CD4-positive, alpha-beta T cell (primary cell): ENCODE data around the gene NCBP2. TPM values are rescaled to one million over a fixed set of nuclear protein-coding genes. Genes with fewer than 3 reads are reported as not detected.

ENCODE experiments used
- ATAC-seq: fragments of 200-7000 bp; cut with Tn5 transposase; one replicate; pipeline ENCODE4 v1.10.0; 2022; ENCODE audit warnings: mild to moderate bottlenecking; ENCODE audit not compliant: poor library complexity
- CTCF ChIA-PET: fragments of 350-600 bp; sonication (Branson Sonifier 250); formaldehyde crosslinking; loops from one replicate; lab custom pipeline; 2021; ENCODE audit warnings: antibody characterized with exemption, inconsistent platforms; lab: Charles Lee
- POLR2A ChIA-PET: fragments of 350-600 bp; sonication (Branson Sonifier 250); formaldehyde crosslinking; loops from one replicate; lab custom pipeline; 2021; ENCODE audit warnings: antibody characterized with exemption, inconsistent platforms; lab: Charles Lee
- DNase-seq, 14 experiments: peaks; one replicate each; pipeline ENCODE4 v3.0.0-alpha.2; 2013 to 2020; ENCODE audit warnings: mixed read lengths in 2 of 14
- H3K27ac ChIP-seq, 2 donors: one replicate each; pipeline versions ENCODE4 v1.5.1 to v1.7.0; 2013; ENCODE audit warnings: low read length in 2 of 2, low read depth in 1 of 2, mild to moderate bottlenecking in 1 of 2
- H3K27me3 ChIP-seq, 2 experiments: 1 replicate in 1 of 2; 2 replicates in 1 of 2; pipeline versions ENCODE4 v1.6.1 to v1.7.0; 2013; ENCODE audit warnings: low read length in 2 of 2, control low read depth in 1 of 2, mild to moderate bottlenecking in 1 of 2, moderate library complexity in 1 of 2; ENCODE audit not compliant: insufficient read depth in 2 of 2, control insufficient read depth in 1 of 2
- H3K36me3 ChIP-seq: one replicate; pipeline ENCODE4 v1.6.1; 2013; ENCODE audit warnings: low read length, control low read depth; ENCODE audit not compliant: insufficient read depth
- H3K4me1 ChIP-seq: one replicate; pipeline ENCODE4 v1.6.1; 2013; ENCODE audit warnings: low read length, control low read depth; ENCODE audit not compliant: insufficient read depth
- H3K4me3 ChIP-seq: one replicate; pipeline ENCODE4 v1.5.1; 2013; ENCODE audit warnings: mild to moderate bottlenecking, low read length, moderate library complexity
- H3K9me3 ChIP-seq, 2 experiments: 1 replicate in 1 of 2; 2 replicates in 1 of 2; pipeline versions ENCODE4 v1.6.1 to v1.7.0; 2013; ENCODE audit warnings: low read length in 2 of 2, mild to moderate bottlenecking in 2 of 2, control low read depth in 1 of 2, moderate library complexity in 1 of 2; ENCODE audit not compliant: control insufficient read depth in 1 of 2, insufficient read depth in 1 of 2
- H3K27ac Mint-ChIP-seq: one replicate; pipeline ENCODE4 v1.8.0; 2020; ENCODE audit warnings: mixed read lengths
- H3K27me3 Mint-ChIP-seq: one replicate; pipeline ENCODE4 v1.8.0; 2021; ENCODE audit warnings: mixed read lengths
- H3K36me3 Mint-ChIP-seq: one replicate; pipeline ENCODE4 v1.8.0; 2021; ENCODE audit warnings: low read depth, mixed read lengths
- H3K4me1 Mint-ChIP-seq: one replicate; pipeline ENCODE4 v1.8.0; 2021; ENCODE audit warnings: low read depth, mixed read lengths
- H3K4me3 Mint-ChIP-seq: one replicate; pipeline ENCODE4 v1.8.0; 2020; ENCODE audit warnings: mild to moderate bottlenecking, mixed read lengths
- H3K9me3 Mint-ChIP-seq: one replicate; pipeline ENCODE4 v1.8.0; 2020; ENCODE audit warnings: mixed read lengths
- CTCF ChIP-seq: fragments of 200-600 bp; IDR thresholded peaks from one replicate; pipeline ENCODE4 v1.8.0; 2022; ENCODE audit warnings: antibody characterized with exemption, mild to moderate bottlenecking
- intact Hi-C, 2 experiments: fragments of 100-400 bp; cut with DNase I in 1 of 2; cut with micrococcal nuclease in 1 of 2; formaldehyde crosslinking; loops; one replicate each; pipeline versions ENCODE4 v1.15.1 to v1.9.0; 2023 to 2025; cut with DNase I, micrococcal nuclease
- total RNA-seq, 174 experiments: library from RNA in 2 of 174; stranded (reverse) in 2 of 174; gene quantifications; one replicate each; pipeline ENCODE4 v1.2.3 and lab custom pipeline; 2021 to 2026

Gene NCBP2
- total RNA-seq, 2 experiments from 2014 or later = 41.4 to 44.6 TPM

- peaks cover 11% of the 10 kb centered on the region for H3K4me1 Mint-ChIP-seq
- Histone ChIP-seq H3K4me3 (no peak overlapping the region), H3K4me1 (peaks cover 11% of the 10 kb centered on the region), H3K9me3 (no peaks in the 10 kb centered on the region), H3K27me3 (peaks cover 0 to 6% of the 10 kb centered on the region in 2 experiments), H3K27ac (no peak overlapping the region), H3K36me3 (no peaks in the 10 kb centered on the region)
- peak overlapping the region; percentile 51 for H3K27ac Mint-ChIP-seq
- TF ChIP-seq CTCF = no peak
- intact Hi-C loops = loop anchor here (1.0 to 2.0 kb wide), 3 partner anchors 132 to 433 kb away; no protein-coding TSS in a partner anchor
- POLR2A ChIA-PET = no interaction called here
- H3K9me3 Mint-ChIP-seq = no peaks in the 10 kb centered on the region
- peak overlapping the region; percentile 85 for H3K4me3 Mint-ChIP-seq
- peaks cover 24% of the 10 kb centered on the region for H3K27me3 Mint-ChIP-seq
- no peak for ATAC-seq
- no peaks in the 10 kb centered on the region for H3K36me3 Mint-ChIP-seq
- no peak for DNase-seq
- CTCF ChIA-PET = interaction anchor here (1.3 to 1.5 kb wide), 2 partner anchors 29 to 107 kb away, joined by 4 to 5 read pairs; partner anchors contain the start of gene NCBP2
These were observed 28.3 kb upstream of the NCBP2 start for GRCh38 chr3:196970547-196971093.

GRCh38 chr3:196969660-196970546, 27.6 kb upstream of the NCBP2 start:
- Histone ChIP-seq H3K27me3 (peaks cover 0 to 6% of the 10 kb centered on the region in 2 experiments), H3K9me3 (no peaks in the 10 kb centered on the region), H3K36me3 (no peaks in the 10 kb centered on the region), H3K4me3 (peak overlapping the region; percentile 52), H3K27ac (no peak overlapping the region), H3K4me1 (peaks cover 11% of the 10 kb centered on the region)
- peaks cover 19% of the 10 kb centered on the region for H3K27me3 Mint-ChIP-seq
- peaks cover 11% of the 10 kb centered on the region for H3K4me1 Mint-ChIP-seq
- intact Hi-C loops = loop anchor here (1.0 to 2.0 kb wide), 4 partner anchors 27 to 433 kb away; partner anchors contain the start of gene NCBP2 (in 1 of the 2)
- peak; percentile 61 for TF ChIP-seq CTCF
- CTCF ChIA-PET = interaction anchor here (0.7 to 1.5 kb wide), 10 partner anchors 8 to 285 kb away, joined by 3 to 7 read pairs (median 4); partner anchors contain the start of genes NCBP2 and SENP5
- DNase-seq = peak in 13 of 14 experiments; percentile 37 to 89 (median 56)
- POLR2A ChIA-PET = interaction anchor here (1.9 kb wide), 1 partner anchor 28 kb away, joined by 10 read pairs; the partner anchor contains the start of gene NCBP2
- H3K4me3 Mint-ChIP-seq = peak overlapping the region; percentile 85
- ATAC-seq = peak; percentile 70
- H3K9me3 Mint-ChIP-seq = no peaks in the 10 kb centered on the region
- H3K27ac Mint-ChIP-seq = peak overlapping the region; percentile 51
- H3K36me3 Mint-ChIP-seq = no peaks in the 10 kb centered on the region

- peaks cover 0 to 6% of the 10 kb centered on the region in 2 experiments for H3K27me3 ChIP-seq
- ChIA-PET CTCF (interaction anchor here (0.7 to 1.5 kb wide), 10 partner anchors 9 to 284 kb away, joined by 3 to 7 read pairs (median 4); partner anchors contain the start of genes NCBP2 and SENP5), POLR2A (interaction anchor here (1.9 kb wide), 1 partner anchor 27 kb away, joined by 10 read pairs; the partner anchor contains the start of gene NCBP2)
- Mint-ChIP-seq H3K27ac (no peak overlapping the region), H3K4me3 (peak overlapping the region; percentile 87), H3K9me3 (no peaks in the 10 kb centered on the region), H3K27me3 (peaks cover 19% of the 10 kb centered on the region), H3K4me1 (peaks cover 11% of the 10 kb centered on the region), H3K36me3 (no peaks in the 10 kb centered on the region)
- H3K4me1 ChIP-seq = peaks cover 11% of the 10 kb centered on the region
- no peak for TF ChIP-seq CTCF
- ATAC-seq (peak; percentile 52), DNase-seq (peak in 9 of 14 experiments; percentile 19 to 71 (median 30))
- H3K9me3 ChIP-seq = no peaks in the 10 kb centered on the region
- intact Hi-C loops = loop anchor here in 1 of 2 experiments (2.0 kb wide), 1 partner anchor 26 kb away; the partner anchor contains the start of gene NCBP2
- peak overlapping the region; percentile 52 for H3K4me3 ChIP-seq
- no peak overlapping the region for H3K27ac ChIP-seq
- H3K36me3 ChIP-seq = no peaks in the 10 kb centered on the region
These were observed 26.9 kb upstream of the NCBP2 start for GRCh38 chr3:196969134-196969659.
